GM12801 (cell line): ENCODE data around the gene GPANK1.

Source experiments
- TF ChIP-seq, protein P1 (sequence below): IDR thresholded peaks from one replicate; pipeline ENCODE4 v1.5.1; 2011; ENCODE audit warnings: control low read depth; ENCODE audit not compliant: insufficient read length; ENCODE audit errors: extremely low read depth

Gene GPANK1

DNA sequence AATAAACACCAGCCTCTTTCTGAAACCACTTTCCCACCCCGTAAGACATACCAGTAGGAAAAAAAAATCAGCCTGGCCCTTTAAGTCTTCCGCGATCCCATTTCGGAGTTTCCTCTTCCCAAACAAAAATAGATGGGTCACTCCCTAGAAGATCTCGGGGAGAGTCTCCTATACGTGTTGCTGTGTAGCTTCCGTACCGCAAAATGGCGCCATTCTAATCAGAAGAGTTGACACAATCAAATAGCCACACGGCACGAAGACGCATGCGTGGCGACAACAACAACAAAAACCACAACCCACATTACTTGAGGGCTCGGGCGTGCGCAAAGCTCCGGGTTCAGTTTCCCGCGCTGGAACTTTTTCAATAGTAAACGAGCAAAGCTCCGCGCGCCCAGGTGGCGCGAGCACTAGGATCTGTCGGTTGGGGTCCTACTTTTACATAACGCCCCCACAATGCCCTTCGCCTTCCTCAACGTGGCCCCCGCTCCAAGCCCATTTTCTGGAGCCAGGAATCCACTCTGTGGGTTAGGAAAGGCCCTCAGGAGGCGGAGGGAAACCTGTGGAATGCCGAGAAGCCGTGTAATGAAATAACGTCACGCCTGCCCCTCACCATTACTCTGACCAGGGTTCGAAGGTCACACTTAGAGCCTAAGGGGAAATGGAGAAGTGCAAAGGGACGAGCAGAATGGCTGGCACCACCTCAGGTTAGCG lies at the start of gene GPANK1:
Gene GPANK1, minus strand, starts transcription at position 208 of the 711 bp plus-strand sequence. CDS start 519 bp downstream, outside the sequence.
- TF ChIP-seq, protein P1, sequence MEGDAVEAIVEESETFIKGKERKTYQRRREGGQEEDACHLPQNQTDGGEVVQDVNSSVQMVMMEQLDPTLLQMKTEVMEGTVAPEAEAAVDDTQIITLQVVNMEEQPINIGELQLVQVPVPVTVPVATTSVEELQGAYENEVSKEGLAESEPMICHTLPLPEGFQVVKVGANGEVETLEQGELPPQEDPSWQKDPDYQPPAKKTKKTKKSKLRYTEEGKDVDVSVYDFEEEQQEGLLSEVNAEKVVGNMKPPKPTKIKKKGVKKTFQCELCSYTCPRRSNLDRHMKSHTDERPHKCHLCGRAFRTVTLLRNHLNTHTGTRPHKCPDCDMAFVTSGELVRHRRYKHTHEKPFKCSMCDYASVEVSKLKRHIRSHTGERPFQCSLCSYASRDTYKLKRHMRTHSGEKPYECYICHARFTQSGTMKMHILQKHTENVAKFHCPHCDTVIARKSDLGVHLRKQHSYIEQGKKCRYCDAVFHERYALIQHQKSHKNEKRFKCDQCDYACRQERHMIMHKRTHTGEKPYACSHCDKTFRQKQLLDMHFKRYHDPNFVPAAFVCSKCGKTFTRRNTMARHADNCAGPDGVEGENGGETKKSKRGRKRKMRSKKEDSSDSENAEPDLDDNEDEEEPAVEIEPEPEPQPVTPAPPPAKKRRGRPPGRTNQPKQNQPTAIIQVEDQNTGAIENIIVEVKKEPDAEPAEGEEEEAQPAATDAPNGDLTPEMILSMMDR: no peak

- TF ChIP-seq, protein P1: no peak
Observed at GRCh38 chr6:31713991-31714684, 49.3 kb upstream of the GPANK1 start.

DNA sequence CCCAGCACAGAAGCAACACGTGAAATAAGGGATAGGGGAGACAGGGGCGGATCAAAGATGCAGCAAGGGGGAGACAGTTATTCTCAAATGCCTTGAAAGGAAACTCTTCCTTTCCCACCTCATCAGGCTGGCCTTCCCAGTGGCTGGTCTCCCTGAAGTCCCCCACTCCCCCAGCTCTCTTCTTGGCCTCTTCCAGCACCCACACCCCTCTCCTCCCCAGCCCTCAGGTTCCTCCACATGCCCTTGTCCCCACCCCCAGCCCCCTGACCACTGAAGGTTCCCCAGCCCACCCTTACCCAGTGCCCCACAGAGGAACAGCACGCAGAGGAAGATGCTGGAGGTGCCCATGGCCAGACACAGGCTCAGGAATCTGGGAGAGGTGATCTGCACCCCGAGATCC lies 48.7 kb upstream of the GPANK1 start:
- TF ChIP-seq, protein P1: no peak

GRCh38 chr6:31712296-31712695 lies 47.5 kb upstream of the GPANK1 start:
- TF ChIP-seq, protein P1: no peak

DNA sequence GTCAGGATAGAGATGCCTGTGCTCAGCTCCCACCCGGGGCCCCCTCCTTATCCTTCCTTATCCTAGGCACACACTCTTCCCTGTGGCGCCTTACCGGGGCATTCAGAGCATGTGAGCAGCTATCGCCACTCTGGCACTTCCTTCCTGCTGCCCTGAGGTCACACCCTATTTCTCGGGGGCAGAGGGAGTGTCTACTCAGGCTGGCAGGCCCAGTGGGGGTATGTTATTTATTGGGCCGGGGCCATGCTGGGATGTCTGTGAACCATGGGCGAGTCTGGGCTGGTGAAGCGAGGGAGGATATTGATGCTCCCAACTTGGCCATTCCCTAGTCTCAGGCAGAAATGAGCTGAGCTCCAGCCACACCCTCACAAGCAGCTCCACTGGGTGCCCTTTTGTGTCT lies 46.4 kb upstream of the GPANK1 start:
- TF ChIP-seq, protein P1: no peak

DNA sequence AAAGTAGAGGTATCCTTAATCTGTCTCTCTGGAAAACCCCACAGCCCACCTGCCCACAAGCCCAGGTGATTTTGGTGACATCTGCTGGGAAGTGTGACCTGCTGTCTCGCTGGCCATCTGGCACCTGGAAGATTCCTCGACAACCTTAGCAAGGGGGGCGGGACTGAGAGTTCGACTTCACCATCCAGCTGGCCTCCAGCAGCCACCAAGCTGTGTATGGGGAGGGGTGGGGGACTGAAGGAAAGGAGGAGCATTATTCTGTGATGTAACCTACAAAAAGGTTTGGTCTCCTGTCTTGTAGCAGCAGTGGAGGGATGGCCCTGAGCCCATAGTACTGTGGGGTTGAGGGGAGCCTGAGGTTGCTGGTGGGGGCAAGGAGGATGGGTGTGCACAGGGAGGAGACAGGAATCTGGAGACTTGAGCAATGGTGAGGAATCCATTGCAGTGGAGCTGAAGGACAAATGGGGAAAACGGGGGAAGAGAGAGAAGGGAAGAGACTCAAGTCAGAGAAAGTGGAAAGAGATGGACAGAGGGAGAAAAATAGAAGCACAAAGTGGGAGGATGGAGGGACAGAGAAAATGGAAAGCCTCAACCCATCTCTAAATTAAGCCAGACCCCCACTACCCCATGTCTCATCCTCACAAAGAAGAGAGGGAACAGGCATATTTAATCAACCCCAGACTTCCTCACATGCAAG lies 45.9 kb upstream of the GPANK1 start:
- TF ChIP-seq, protein P1: no peak

DNA sequence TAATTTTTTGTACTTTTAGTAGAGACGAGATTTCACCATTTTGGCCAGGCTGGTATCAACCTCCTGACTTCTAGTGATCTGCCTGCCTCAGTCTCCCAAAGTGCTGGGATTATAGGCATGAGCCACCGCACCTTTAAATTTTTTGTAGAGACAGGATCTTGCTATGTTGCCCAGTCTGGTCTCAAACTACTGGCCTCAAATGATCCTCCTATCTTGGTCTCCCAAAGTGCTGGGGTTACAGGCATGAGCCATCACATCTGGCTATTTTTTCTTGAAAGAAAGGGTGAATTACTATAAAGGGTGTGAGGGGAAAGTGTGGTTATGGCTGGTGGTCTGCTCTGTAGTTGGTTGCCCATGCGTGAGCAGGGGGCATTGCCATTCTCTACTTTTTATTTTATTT lies 43.4 kb upstream of the GPANK1 start:
- TF ChIP-seq, protein P1: no peak
